ENCODE results near the gene ARHGEF10L.

ARHGEF10L gene

GRCh38 chr1:17523321-17524041, 16.0 kb upstream of the ARHGEF10L start:
- no peak for DNase-seq

- no peak for DNase-seq
Observed at GRCh38 chr1:17524645-17525044, 14.9 kb upstream of the ARHGEF10L start.

- no peak for DNase-seq
Observed at GRCh38 chr1:17525996-17526686, 13.4 kb upstream of the ARHGEF10L start.

GRCh38 chr1:17527036-17527914, 12.2 kb upstream of the ARHGEF10L start:
- DNase-seq, result peak; percentile 60

GRCh38 chr1:17529381-17529780, 10.1 kb upstream of the ARHGEF10L start:
- DNase-seq, result no peak

GRCh38 chr1:17531343-17531681, 8.2 kb upstream of the ARHGEF10L start:
- no peak for DNase-seq

- no peak for DNase-seq
Observed at GRCh38 chr1:17531682-17532487, 7.6 kb upstream of the ARHGEF10L start.

- DNase-seq, result no peak
Observed at GRCh38 chr1:17533201-17533600, 6.3 kb upstream of the ARHGEF10L start.

- DNase-seq, result no peak
Observed at GRCh38 chr1:17535300-17535936, 4.1 kb upstream of the ARHGEF10L start.

- no peak for DNase-seq
Observed at GRCh38 chr1:17538010-17538409, 1.5 kb upstream of the ARHGEF10L start.

GRCh38 chr1:17538428-17539117, 925 bp upstream of the ARHGEF10L start:
- DNase-seq, result peak; percentile 30

- no peak for DNase-seq
Observed at GRCh38 chr1:17539118-17539476, 401 bp upstream of the ARHGEF10L start.

GRCh38 chr1:17540255-17541001, 930 bp downstream of the ARHGEF10L start:
- peak; percentile 65 for DNase-seq

GRCh38 chr1:17542645-17543044, 3.1 kb downstream of the ARHGEF10L start:
- DNase-seq, result no peak

GRCh38 chr1:17544776-17545350, 5.4 kb downstream of the ARHGEF10L start:
- DNase-seq, result no peak

GRCh38 chr1:17545356-17545755, 5.9 kb downstream of the ARHGEF10L start:
- DNase-seq, result peak; percentile 61

- DNase-seq, result no peak
Observed at GRCh38 chr1:17546946-17547670, 7.6 kb downstream of the ARHGEF10L start.

GRCh38 chr1:17549384-17549783, 9.9 kb downstream of the ARHGEF10L start:
- DNase-seq, result no peak

All from fibroblast of skin of back (primary cell).